Urothelium cell line (cell line): ENCODE results near the gene CREG2.
A peak's percentile ranks its signal among the peaks of the same experiment; 100 is the strongest.
"Not testable (repeated sequence)": the region's sequence is repeated elsewhere in the genome, so short reads cannot be mapped to it uniquely, and the experiment has no call there.

Source experiments
- DNase-seq: peaks from one replicate; pipeline ENCODE4 v3.0.0; 2011; ENCODE audit warnings: low spot score, mixed read lengths
- FAIRE-seq: peaks from 2 replicates; lab custom pipeline; 2011; peaks lifted over from hg19 to GRCh38; lab: Jason Lieb, UNC

CREG2 gene

DNA sequence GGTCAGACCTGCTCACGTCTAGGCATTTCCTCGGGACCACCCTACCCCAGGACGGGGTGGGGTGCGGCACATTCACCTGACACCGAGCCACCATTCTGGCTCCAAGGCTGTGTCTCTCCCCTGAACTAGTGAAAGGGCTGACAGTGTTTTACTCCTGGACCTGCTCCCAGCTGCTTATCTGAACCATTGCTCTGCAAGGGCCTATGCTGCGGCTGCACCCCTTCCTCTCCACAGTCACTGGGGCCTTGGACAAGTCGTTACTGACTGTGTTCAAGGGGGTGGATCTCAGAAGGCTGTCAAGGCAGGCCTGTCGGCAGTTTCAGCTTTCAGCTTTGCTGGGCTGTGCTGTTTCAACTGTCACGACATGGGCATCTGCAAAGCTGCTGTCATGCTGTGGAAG, 11.7 kb downstream of the CREG2 start:
- FAIRE-seq (no peak), DNase-seq (no peak)

- FAIRE-seq (no peak), DNase-seq (no peak)
Measured at GRCh38 chr2:101374821-101375561, 12.3 kb downstream of the CREG2 start.

- DNase-seq = no peak
- FAIRE-seq = no peak
Measured at GRCh38 chr2:101372792-101373191, 14.5 kb downstream of the CREG2 start.

DNA sequence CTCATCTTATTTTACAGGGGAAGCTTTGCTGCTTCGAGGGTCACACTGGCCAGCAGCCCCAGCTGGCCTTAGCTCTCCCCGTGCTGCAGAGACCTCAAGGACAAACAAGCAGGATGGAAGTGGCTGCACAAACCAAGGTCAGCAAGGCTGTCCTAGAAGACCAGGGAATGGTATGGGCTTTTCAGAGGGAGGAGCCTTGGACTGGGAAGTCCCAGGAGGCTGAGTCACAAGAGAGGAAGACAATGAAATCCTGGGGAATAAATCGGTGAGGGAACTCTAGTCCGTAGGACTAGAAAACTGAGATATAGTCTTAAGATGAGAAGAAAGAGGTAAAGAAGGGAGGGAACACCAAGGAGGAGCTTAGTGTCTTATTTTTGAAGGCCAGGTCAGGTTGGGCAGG, 15.7 kb downstream of the CREG2 start:
- no peak for FAIRE-seq

GRCh38 chr2:101369100-101369499, 18.2 kb downstream of the CREG2 start:
- FAIRE-seq = no peak
- DNase-seq = peak; percentile 0

More for the DNA sequence above, 15.7 kb downstream of the CREG2 start:
- no peak for DNase-seq

- FAIRE-seq (no peak), DNase-seq (no peak)
Measured at GRCh38 chr2:101368376-101368775, 18.9 kb downstream of the CREG2 start.

DNA sequence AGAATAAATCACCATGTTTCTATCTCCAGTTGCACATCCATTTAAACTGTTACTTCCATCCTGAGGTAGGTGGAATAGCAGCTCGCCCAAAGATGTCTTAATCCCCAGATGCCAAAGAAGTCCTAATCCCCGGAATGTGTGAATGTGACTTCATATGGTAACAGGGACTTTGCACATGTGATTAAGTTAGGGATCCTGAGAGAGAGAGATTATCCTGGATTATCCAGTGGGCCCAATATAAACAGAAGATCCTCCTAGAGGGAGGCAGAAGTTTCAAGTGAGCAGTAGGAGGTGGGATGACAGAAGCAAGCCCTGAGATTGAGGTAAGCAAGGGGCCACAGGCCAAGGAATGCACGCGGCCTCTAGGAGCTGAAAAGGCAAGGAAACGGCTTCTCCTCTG, 19.8 kb downstream of the CREG2 start:
- DNase-seq (peak; percentile 1), FAIRE-seq (no peak)

DNA sequence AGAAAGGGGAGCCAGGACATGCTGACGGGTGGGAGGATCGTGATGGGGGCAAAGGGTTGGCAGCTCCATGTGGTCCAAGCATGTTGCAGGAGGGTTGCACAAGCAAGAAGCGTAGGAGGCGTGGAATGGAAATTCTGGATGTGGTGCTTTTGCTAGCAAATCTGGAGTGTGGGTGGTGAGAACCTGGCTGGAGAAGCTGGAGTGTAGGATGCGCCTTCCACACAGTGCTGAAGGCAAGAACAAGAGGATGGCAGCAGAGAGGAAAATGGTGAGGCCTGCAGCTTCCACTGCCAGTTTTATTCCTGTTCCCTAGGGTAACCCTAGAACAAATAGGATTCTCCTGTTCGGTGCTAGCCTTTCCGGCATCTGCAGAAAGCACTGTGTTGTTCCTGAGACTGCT, 22.4 kb downstream of the CREG2 start:
- DNase-seq (no peak), FAIRE-seq (no peak)

DNA sequence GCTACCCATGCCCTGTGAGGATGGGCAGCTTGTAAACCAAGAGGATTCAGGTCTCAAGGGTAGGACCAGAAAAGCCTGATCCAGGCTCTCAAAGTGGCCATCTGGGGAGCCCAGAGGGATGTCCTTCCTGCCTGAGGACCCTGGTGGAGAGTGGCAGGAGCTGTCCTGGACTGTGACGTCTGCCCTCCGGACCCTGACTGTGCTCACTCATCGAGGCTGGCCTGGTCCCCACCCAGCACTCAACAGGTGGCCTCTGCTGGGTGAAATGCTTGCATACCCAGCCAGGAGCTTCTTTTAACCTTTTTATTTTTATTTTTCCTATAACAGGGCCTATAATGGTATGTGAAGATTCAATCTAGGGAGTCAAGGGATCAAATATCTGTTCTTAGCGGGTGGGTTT, 24.5 kb downstream of the CREG2 start:
- FAIRE-seq = no peak
- no peak for DNase-seq

GRCh38 chr2:101362316-101362715, 25.0 kb downstream of the CREG2 start:
- FAIRE-seq (no peak), DNase-seq (no peak)

GRCh38 chr2:101361522-101361921, 25.8 kb downstream of the CREG2 start:
- DNase-seq = no peak

GRCh38 chr2:101361121-101361520, 26.2 kb downstream of the CREG2 start:
- FAIRE-seq (no peak), DNase-seq (no peak)

More at GRCh38 chr2:101361522-101361921, 25.8 kb downstream of the CREG2 start:
- FAIRE-seq = no peak

DNA sequence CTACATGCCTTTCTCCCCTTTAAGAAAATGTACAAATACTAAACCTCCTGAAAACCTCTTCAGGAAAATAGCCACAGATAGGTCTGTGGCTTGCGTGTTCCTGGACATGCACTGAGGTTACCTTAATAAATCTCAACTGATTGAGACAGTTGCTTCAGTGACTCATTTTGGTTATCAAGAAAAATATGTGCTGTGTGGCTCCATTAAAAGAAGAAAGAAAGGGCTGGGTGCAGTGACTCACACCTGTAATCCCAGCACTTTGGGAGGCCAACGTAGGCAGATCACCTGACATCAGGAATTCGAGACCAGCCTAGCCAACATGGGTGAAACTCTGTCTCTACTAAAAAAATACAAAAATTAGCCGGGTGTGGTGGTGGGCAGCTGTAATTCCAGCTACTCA, 27.1 kb downstream of the CREG2 start:
- DNase-seq (peak; percentile 74), FAIRE-seq (peak; percentile 40)

DNA sequence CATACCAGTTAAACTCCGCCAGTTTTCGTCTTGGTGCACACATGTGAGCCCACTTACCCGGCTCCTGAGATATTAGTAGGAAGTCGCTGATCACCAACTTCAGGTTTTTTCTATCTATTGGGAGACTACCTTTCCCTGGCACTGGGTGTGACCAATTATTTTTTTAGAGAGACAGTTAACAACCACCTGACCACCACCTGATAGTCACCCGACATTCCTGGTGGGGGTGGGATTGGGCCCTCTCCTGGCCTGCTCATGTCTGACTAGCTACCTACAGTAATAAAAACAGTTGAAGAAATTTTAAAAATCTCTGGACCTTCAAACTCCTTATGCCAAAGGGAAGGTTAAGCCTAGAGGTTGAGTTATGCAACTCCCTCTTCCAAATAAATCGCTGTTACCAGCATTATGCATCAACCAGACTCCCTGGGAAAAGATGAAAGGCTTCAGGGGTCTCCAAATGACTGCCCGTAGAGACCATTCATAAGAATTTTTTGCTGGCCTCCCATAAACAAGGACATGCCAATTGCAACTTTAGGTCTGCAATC, 27.8 kb downstream of the CREG2 start:
- DNase-seq (no peak), FAIRE-seq (no peak)

- FAIRE-seq = no peak
Measured at GRCh38 chr2:101357376-101357775, 29.9 kb downstream of the CREG2 start.

DNA sequence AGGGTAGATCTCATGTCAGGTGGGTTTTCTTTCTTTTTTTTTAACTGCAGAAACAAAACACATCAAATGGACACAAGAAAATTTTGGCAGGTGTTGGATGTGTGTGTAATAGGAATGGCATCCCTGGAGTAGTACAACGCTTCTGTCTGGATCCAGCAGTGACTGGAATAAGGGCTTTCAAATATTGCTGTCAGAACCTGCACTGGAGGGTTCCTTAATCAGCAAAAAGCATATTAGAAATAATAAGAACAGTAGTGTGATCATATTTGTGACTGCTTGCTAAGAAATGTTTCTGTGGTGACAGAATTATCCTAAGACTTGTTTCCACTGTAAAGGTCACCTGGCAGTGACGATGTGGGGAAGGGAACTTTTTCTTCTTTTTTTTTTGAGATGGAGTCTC, 30.8 kb downstream of the CREG2 start:
- FAIRE-seq (no peak), DNase-seq (peak; percentile 79)

More at GRCh38 chr2:101357376-101357775, 29.9 kb downstream of the CREG2 start:
- no peak for DNase-seq

- peak; percentile 64 for DNase-seq
- peak; percentile 48 for FAIRE-seq
Measured at GRCh38 chr2:101356055-101356454, 31.2 kb downstream of the CREG2 start.

DNA sequence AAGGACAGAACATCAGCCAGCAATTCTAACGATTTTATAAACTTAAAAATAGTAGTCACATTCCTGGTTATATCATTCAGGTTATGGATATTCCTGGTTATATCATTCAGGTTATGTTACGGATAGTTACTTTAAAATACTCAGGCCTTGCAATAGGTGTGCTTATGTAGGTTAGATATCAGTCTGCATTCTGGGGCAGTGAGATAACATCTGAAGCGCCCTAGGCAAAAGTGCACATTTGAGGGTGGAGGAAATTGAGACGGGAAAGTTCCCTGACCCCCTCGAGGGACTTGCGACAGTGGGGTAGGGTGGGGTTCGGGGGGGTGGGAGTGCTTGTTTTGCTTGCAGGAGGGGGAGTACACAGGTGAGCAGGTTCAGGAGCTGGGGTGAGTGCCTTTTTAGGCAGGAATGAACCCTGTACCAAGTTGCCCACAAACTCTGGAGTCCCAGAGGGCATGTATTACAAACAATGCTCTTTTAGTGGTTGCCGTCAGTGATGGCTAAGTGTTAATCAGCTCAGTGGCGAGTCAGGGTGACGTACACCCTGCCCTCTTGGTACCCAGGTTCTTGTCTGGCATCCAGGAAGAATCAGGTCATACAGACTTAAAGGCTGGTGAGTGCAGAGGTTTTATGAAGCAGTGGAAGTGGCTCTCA, 31.8 kb downstream of the CREG2 start:
- FAIRE-seq = peak; percentile 73

GRCh38 chr2:101354420-101355311, 32.6 kb downstream of the CREG2 start:
- no peak for DNase-seq
- FAIRE-seq = peak; percentile 56

More for the DNA sequence above, 31.8 kb downstream of the CREG2 start:
- no peak for DNase-seq

GRCh38 chr2:101352631-101353030, 34.7 kb downstream of the CREG2 start:
- not testable (repeated sequence) for FAIRE-seq, DNase-seq

GRCh38 chr2:101351207-101351606, 36.1 kb downstream of the CREG2 start:
- no peak for DNase-seq
- no peak for FAIRE-seq
